HEK293T (cell line): ENCODE results near the gene ACRV1.
"Not testable (repeated sequence)": the region's sequence is repeated elsewhere in the genome, so short reads cannot be mapped to it uniquely, and the experiment has no call there.

Source experiments
- CTCF ChIA-PET: fragments of 350-600 bp; formaldehyde crosslinking; extraction: SDS; loops from one replicate; lab custom pipeline; 2021; ENCODE audit warnings: antibody characterized with exemption, inconsistent platforms; lab: Yijun Ruan, JAX
- POLR2A ChIA-PET: fragments of 350-600 bp; formaldehyde crosslinking; extraction: SDS; loops from one replicate; lab custom pipeline; 2020; ENCODE audit warnings: antibody characterized with exemption, inconsistent platforms; lab: Yijun Ruan, JAX
- DNase-seq: peaks from one replicate; pipeline ENCODE4 v3.0.0; 2012; ENCODE audit warnings: mixed read lengths; ENCODE audit errors: extremely low spot score
- ARNT ChIP-seq: fragments of 450-650 bp; IDR thresholded peaks from 2 replicates; pipeline ENCODE4 v1.6.1; 2017; ENCODE audit warnings: mild to moderate bottlenecking
- BHLHE40 ChIP-seq: fragments of 450-650 bp; IDR thresholded peaks from 2 replicates; pipeline ENCODE4 v1.6.1; 2016; ENCODE audit warnings: mild to moderate bottlenecking, moderate library complexity, borderline replicate concordance
- CTBP1 ChIP-seq: fragments of 450-650 bp; IDR thresholded peaks from 2 replicates; pipeline ENCODE4 v1.6.1; 2016; ENCODE audit warnings: borderline replicate concordance
- ELF4 ChIP-seq: fragments of 450-650 bp; IDR thresholded peaks from 2 replicates; pipeline ENCODE4 v1.6.1; 2017; ENCODE audit warnings: antibody characterized with exemption
- FOXA1 ChIP-seq: fragments of 450-650 bp; IDR thresholded peaks from 2 replicates; pipeline ENCODE4 v1.6.1; 2016; ENCODE audit warnings: mild to moderate bottlenecking
- FOXK2 ChIP-seq: fragments of 450-650 bp; IDR thresholded peaks from 2 replicates; pipeline ENCODE4 v1.6.1; 2016; ENCODE audit warnings: mild to moderate bottlenecking
- FOXM1 ChIP-seq: fragments of 450-650 bp; IDR thresholded peaks from 2 replicates; pipeline ENCODE4 v1.6.1; 2017; ENCODE audit warnings: mild to moderate bottlenecking, borderline replicate concordance
- HDGF ChIP-seq: fragments of 450-650 bp; IDR thresholded peaks from 2 replicates; pipeline ENCODE4 v1.6.1; 2017; ENCODE audit warnings: antibody characterized with exemption, borderline replicate concordance
- L3MBTL2 ChIP-seq: fragments of 450-650 bp; conservative IDR thresholded peaks from 2 replicates; pipeline ENCODE4 v1.6.1; 2016; ENCODE audit warnings: mild to moderate bottlenecking
- LEF1 ChIP-seq: fragments of 450-650 bp; IDR thresholded peaks from 2 replicates; pipeline ENCODE4 v1.6.1; 2017; ENCODE audit warnings: mild to moderate bottlenecking, borderline replicate concordance
- NFRKB ChIP-seq: fragments of 450-650 bp; IDR thresholded peaks from 2 replicates; pipeline ENCODE4 v1.6.1; 2016; ENCODE audit warnings: mild to moderate bottlenecking, moderate library complexity
- PKNOX1 ChIP-seq: fragments of 450-650 bp; IDR thresholded peaks from 2 replicates; pipeline ENCODE4 v1.6.1; 2016
- SP1 ChIP-seq: fragments of 450-650 bp; IDR thresholded peaks from 2 replicates; pipeline ENCODE4 v1.6.1; 2017
- SUZ12 ChIP-seq: fragments of 450-650 bp; IDR thresholded peaks from 2 replicates; pipeline ENCODE4 v1.6.1; 2016; ENCODE audit warnings: mild to moderate bottlenecking
- TARDBP ChIP-seq: fragments of 450-650 bp; IDR thresholded peaks from 2 replicates; pipeline ENCODE4 v1.6.1; 2016
- ZNF384 ChIP-seq: fragments of 450-650 bp; IDR thresholded peaks from 2 replicates; pipeline ENCODE4 v1.6.1; 2016

ACRV1 gene

DNA sequence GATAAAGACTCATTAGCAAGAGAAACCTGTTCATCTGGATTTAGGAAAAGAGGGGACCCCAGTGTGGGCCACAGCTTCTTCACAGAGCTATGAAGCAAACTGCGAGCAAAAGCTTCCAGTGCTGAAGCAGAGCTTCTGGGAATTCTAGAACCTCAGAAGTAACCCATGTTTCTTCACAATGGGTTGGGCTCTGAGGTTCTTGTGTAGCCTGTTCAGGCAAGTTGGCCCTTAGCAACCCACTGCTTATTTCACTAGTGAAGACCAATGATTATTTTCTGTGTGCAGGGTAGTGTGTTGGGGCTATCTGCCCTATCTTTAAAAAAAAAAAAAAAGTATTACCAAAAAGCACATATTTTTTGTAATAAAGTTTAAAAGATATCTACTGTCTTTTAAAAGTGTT lies at the start of gene ACRV1:
Gene ACRV1, minus strand, starts transcription at position 101 of the 400 bp plus-strand sequence. Its CDS starts 67 bp downstream, at position 34.
- no peak for DNase-seq
- ChIA-PET POLR2A (no interaction called here), CTCF (no interaction called here)
- TF ChIP-seq L3MBTL2 (no peak), HDGF (no peak), FOXA1 (no peak), FOXK2 (no peak), BHLHE40 (no peak), ZNF384 (no peak), TARDBP (no peak), ELF4 (no peak), ARNT (no peak), SUZ12 (no peak), PKNOX1 (no peak), NFRKB (no peak), LEF1 (no peak)

DNA sequence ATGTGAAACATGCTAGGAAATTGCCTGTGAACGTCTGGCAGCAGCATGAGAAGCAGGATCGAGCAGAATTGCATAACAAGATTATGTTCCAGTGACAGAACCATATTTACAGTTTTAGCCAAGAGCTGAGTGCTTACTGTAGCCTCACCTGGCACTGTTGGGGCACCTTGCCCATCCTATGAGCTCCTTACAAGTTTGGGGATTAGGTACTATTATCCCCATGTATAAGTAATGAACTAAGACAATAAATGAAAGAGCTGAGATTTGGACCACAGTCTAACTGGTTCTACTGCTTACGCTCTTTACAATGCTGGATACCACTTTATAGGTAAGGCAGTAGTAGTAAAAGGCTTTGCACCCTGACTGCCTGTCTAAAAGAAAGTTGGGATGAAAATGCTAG lies 48.3 kb upstream of the ACRV1 start:
- CTCF ChIA-PET = no interaction called here
- POLR2A ChIA-PET = no interaction called here

DNA sequence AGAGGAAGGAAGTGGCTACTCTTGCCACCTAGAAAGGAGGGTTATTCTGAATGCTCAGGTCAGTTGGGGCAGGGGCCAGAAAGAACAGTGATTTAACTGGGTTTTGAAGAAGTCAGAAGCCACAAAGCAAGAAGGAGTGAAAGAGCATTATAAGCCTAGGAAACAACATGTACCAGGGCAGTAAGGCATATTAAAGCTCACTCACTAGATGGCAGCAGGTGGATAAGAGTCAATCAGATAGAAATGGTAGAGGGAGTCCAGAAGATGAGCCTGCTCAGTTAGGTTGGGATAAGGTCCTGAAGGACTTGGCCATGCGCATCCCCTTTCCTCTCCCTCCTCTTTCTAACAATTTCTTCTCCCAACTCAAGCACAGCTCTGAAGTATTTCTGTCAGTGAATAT lies 43.5 kb upstream of the ACRV1 start:
- POLR2A ChIA-PET = no interaction called here
- CTCF ChIA-PET = interaction anchor here (0.9 kb wide), 1 partner anchor 151 kb away, joined by 7 read pairs; no protein-coding TSS in a partner anchor
- no peak for TF ChIP-seq NFRKB
- TF ChIP-seq ZNF384 = no peak
- TF ChIP-seq CTBP1 = no peak
- no peak for TF ChIP-seq PKNOX1
- no peak for TF ChIP-seq HDGF
- no peak for TF ChIP-seq SUZ12
- TF ChIP-seq SP1 = no peak
- TF ChIP-seq ARNT = no peak
- TF ChIP-seq LEF1 = no peak
- TF ChIP-seq TARDBP = no peak
- TF ChIP-seq L3MBTL2 = no peak
- no peak for TF ChIP-seq FOXA1
- no peak for TF ChIP-seq ELF4
- TF ChIP-seq FOXM1 = no peak
- TF ChIP-seq BHLHE40 = no peak
- no peak for TF ChIP-seq FOXK2
- DNase-seq = no peak

More for the DNA sequence above, 48.3 kb upstream of the ACRV1 start:
- TF ChIP-seq ARNT (no peak), PKNOX1 (no peak), CTBP1 (no peak), L3MBTL2 (no peak), HDGF (no peak), FOXM1 (no peak), ELF4 (no peak), SUZ12 (no peak), TARDBP (no peak)
- DNase-seq = no peak

- TF ChIP-seq CTBP1 (no peak), SUZ12 (no peak), L3MBTL2 (no peak), FOXM1 (no peak), LEF1 (no peak), PKNOX1 (no peak), ELF4 (no peak), NFRKB (no peak), FOXK2 (no peak), TARDBP (no peak), SP1 (no peak), BHLHE40 (no peak), ZNF384 (no peak), ARNT (no peak), HDGF (no peak), FOXA1 (no peak)
- CTCF ChIA-PET = no interaction called here
- POLR2A ChIA-PET = no interaction called here
- no peak for DNase-seq
Observed at GRCh38 chr11:125720781-125721180, 40.1 kb upstream of the ACRV1 start.

DNA sequence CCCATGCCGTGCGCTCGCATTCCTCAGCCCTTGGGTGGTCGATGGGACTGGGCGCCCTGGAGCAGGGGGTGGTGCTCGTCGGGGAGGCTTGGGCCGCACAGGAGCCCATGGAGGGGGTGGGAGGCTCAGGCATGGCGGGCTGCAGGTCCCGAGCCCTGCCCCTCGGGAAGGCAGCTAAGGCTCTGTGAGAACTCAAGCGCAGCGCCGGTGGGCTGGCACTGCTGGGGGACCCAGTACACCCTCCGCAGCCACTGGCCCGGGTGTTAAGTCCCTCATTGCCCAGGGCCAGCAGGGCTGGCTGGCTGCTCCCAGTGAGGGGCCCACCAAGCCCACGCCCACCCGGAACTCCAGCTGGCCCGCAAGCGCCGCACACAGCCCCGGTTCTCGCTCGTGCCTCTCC lies 24.0 kb upstream of the ACRV1 start:
- POLR2A ChIA-PET, DNase-seq, CTCF ChIA-PET: not testable (repeated sequence)

DNA sequence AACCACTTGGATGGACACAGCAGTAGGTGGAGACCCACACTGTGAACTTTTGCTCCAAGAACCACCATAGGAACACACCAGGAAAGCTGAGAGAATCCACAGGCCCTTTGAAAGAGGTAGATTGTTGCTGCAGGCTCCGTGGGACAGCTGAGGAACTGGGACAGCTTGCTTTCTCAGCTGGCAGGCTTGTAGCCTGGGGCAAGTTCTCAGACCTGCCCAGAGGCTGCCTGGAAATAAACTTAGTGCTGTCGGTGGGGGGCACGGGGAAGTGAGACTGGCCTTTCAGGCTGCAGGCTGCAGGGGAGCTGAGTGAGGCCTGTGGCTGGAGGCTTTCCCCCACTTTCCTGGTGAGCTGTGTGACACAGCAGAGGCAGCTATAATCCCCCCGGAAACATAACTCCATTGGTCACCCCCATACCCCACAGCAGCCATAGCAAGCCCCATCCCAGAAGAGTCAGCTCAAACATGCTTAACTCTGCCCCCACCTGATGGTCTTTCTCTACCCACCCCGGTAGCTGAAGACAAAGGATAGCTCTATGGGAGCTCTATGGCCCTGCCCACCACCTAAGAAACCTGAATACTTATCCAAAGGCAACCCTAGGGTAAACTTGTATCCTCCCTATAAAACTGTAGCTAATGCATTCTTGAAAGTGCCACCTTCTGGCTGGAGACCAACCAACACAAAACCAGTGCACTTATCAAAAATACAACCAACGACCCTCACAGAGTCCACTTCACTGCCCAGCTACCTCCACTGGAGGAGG lies 21.4 kb upstream of the ACRV1 start:
- TF ChIP-seq SUZ12 (no peak), ARNT (no peak), NFRKB (no peak), LEF1 (no peak), SP1 (no peak), FOXK2 (no peak), TARDBP (no peak), PKNOX1 (no peak), L3MBTL2 (no peak), CTBP1 (no peak), ELF4 (no peak), FOXA1 (no peak), HDGF (no peak), ZNF384 (no peak), BHLHE40 (no peak)
- ChIA-PET POLR2A (no interaction called here), CTCF (no interaction called here)
- no peak for DNase-seq
